NK-92 (cell line): ENCODE results near the gene CDH23.

Experiments
- DNase-seq: peaks from one replicate; lab custom pipeline; 2025; ENCODE audit not compliant: unreplicated experiment; lab: John Stamatoyannopoulos, UW

The CDH23 gene

DNA sequence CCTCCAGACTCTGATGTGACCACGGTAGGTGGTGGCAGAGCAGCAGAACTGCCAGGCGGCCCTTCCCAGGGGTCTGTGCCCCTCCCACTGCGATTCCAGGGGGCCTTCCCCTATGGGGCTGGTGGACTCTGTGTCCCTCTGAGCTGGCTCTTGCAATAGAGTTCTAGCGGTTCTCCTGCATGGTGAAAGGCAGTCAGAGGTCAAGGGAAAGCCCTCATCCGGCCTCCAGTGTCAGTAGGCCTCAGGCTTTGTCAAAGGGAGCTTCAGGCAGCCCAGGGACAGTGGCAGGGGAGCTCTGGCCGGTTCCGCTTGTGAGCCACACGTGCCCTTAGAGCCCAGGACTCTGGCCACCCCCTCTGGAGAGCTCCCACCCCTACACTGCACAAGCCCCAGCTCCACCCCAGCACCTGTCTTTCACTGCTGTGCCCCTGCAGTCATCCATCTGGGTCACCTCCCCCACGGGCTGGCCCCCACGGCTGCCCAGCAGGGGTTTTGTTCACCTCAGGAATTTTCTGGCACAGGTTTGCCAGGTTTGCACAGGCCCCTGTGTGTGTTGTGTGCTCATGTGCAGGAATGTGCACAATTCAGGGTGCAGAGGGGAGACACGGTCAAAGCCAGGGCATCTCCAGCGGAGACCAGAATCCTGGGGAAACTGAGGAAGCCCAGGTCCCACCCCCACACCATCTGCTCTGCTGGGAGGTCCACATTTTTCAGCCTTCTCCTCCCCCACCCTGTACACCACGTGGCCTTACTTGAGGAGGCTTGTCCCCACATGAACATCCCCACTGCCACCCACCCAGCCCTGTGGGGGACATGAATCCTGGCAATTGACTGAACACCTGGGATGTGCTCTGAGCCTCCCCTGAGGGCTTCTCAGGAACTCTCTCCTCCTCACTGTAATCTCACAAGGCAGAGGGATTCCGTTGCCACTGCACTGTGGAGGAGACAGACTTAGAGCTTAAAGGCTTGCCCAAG is 299.1 kb downstream of the CDH23 start:
- no peak for DNase-seq

DNA sequence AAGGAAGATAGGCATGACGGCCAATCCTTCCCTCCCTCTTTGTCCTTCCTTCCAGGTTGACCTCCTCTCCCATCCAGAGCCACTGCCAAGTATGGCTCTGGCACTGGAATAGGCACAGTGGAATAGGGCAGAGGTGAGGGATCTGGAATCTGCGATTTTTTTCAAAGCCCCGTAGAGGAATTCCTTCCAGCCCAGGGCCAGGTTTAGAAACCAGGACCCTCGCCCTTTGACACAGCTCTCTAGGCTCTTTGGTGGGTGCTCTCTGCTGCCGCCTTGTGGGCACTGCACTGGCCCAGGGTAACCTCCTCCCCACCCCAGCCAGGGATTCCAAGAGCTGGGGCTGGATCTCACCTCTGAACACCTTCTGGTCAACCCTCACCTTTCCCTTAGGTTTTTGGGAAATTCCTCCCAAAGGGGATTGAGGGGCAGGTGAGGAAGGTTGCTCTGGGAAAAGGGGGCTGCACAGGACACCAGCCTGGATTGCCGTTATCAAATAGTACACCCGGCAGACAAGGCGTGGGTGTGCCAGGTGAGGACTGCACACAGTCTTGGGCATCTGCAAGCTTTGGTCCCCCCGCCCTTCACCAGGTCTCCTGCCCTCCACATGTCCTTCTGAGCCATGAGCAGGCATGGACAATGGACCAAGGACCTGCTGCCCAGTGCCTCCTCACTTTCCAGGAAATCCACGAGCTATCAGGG is 300.1 kb downstream of the CDH23 start:
- no peak for DNase-seq

- no peak for DNase-seq
These were observed 301.4 kb downstream of the CDH23 start for GRCh38 chr10:71697938-71698709.

DNA sequence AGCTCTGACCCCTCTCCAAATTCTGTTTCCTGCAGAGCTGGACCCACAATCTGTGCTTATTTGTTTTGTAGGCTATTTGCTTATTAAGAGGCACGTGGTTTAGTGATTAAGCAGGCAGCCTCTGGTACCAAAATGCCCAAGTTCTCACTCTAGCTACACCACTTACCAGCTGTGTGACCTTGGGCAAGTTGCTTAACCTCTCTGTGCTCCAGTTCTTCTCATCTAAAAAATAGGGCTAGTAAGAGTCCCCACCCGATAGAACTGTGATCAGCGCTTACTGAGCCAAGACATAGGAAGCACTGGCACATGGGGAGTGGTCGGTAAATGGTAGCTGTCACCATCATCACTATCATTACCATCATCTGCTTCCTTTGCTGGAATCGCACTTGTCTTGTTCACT is 302.0 kb downstream of the CDH23 start:
- no peak for DNase-seq

- no peak for DNase-seq
These were observed 304.1 kb downstream of the CDH23 start for GRCh38 chr10:71700731-71701368.

DNA sequence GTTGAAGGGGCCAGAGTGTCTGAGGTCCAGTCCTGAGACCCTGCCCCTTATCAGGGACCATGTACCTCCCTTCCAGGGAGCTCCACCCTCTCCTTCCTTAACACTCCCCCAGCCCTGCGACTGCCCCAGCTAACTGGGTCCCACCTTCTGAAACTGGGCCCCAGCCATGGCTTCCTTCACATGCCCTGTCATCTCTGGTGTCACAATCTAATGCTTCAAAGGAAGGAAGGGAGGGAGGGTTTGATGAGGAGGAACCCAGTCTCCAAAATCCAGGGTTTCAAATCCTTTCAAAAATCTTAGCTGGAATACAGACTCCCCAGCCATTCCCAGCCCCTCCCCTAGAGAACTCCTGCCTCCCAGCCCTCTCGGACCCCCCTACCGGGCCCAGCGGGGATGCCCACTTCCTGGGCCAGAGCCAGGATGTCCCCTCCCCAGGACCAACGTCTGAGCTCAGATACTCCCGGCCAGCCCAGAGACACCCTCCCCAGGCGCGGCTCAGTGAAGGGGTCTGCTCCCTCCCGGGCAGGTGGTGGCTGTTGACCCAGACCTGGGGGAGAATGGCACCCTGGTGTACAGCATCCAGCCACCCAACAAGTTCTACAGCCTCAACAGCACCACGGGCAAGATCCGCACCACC is 304.9 kb downstream of the CDH23 start:
- no peak for DNase-seq

GRCh38 chr10:71703577-71703976 is 306.9 kb downstream of the CDH23 start:
- DNase-seq: no peak

DNA sequence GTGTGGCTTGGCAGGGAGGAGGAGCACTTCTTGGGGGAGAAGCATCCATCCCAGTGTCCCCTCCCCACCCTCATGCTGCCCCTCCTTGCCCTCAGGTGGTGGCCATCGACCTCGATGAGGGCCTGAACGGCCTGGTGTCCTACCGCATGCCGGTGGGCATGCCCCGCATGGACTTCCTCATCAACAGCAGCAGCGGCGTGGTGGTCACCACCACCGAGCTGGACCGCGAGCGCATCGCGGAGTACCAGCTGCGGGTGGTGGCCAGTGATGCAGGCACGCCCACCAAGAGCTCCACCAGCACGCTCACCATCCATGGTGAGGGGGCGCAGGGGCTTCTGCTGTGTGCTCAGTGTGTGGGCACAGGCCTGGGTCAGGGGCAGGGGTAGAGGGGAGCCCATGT is 308.1 kb downstream of the CDH23 start:
- DNase-seq: no peak

DNA sequence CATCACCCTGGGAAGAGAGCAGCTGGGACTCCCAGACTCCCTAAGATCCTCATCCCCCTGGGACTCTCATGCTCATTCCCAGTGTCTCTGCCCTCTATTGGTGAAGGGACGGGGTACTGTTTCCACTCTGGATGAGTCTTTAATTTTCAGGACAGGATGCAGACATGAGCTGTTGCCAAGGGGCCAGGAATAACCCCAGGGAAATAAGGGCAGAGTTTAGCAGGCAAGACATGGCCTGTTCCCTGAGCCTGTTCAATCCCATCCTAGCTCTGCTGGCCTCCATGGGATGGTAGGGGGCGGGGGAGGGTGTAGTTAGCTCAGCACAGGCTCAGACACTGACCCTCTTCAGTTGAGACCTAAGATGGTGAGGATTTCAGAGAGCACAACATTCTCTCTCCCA is 308.9 kb downstream of the CDH23 start:
- no peak for DNase-seq

GRCh38 chr10:71706216-71707121 is 309.7 kb downstream of the CDH23 start:
- DNase-seq: no peak

DNA sequence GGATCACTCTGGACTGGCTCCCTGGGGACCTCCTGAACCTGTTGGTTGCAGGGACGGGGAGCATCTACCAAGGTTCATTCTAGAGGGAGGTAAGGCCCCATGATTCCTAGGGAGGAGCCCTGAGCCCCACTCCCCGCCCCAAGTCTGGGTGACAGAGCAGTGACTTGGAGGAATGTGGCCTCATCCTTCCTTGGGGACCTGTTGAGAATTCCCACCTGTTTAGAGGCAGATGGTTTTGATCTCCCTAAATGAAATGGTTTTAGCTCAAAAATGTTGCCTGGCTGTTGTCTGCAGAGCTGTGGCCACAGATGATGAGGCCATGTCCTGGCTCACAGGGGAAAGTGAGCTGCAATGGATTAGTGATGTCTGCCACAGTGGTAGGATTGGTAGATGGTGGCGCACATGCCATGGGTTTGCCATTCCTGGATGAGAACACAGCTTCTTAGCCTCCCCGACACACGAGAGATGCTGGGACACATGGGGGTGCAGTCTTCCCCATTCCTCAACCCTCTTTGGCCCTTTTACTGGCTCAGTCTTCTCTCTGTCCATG is 310.6 kb downstream of the CDH23 start:
- no peak for DNase-seq

DNA sequence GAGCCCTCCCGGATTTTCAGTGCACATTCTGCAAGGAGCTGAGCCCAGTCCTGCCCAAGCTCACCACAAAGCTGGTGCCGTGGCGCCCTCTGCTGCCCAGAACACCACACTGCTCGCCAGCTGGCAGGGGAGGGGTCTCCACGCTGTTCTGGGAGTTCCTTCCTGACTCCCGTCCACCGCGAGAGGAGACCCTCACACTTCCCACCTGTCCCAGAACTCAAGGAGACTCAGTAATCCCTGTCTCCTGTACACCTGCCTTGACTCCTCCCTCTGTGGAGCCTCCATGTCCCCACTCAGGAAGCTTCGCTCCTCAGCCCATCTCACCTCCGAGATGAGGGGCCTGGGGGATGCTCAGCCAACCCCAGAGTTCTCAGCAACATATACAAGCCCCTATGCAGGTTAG is 311.6 kb downstream of the CDH23 start:
- no peak for DNase-seq

DNA sequence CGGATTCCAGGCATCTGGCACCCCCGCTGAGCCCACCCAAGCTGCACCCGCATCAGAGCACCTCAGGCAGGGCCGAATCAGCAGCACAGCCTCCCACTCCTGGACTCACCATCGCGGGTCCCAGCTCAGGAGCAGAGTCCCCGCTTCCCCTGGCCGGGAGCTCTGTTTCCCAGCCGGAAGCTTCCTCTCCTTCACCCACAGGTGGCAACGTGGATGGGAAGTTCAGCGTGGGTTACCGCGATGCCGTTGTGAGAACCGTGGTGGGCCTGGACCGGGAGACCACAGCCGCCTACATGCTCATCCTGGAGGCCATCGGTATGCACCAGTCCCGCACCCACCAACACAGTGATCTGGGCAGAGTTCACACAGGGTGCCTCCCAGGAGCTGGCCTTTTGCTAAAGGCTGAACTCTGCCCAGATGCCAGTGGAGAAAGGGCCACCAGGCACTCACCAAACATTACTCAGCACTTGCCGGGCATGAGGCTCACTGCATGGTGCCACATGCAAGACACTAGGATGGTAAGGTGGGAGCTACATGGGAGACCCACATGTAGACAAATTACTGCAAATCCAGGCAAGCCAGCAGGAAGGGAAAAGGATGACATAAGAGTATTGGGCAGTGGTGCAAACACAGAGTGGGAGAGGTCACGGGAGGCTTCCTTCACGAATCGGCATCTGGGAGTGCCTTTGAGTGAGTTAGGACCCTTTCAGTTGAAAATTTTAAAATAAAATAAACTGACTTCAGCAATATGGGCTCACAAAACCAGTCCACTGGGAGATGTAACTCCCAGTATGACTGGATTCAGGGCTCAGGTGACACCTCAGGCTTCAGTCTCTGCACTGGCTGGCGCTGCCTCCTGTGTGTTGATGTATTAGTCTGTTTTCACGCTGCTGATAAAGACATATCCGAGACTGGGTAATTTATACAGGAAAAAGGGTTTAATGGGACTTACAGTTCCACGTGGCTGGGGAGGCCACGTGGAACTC is 312.5 kb downstream of the CDH23 start:
- DNase-seq: no peak

GRCh38 chr10:71710519-71710918 is 313.8 kb downstream of the CDH23 start:
- no peak for DNase-seq

DNA sequence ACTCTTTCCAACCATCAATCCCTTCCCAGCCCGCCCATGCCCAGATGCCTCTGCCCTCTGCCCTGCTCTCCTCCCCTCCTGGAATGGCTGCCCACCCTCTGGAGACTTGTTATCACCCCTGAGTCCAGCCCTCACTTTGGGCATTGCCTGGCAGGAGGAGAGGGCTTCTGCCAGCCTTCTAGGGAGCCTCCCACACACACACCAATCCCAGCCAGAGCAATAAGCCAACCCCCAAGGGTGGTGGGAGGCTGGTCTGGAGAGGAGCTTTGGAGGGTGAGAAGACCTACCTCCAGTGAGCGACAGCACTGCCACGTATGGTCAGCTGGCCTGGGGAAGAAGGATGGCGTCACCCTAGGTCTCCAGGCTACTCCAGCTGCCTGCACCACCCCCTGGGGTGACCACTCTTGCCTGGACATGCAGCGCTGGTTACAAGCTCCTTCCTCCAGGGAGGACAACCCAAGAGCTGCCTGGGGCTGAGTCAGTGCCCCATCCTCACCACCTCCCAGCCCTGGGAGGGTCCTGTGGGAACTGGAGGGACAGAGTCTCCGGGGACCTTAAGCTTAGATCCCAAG is 314.4 kb downstream of the CDH23 start:
- DNase-seq: no peak

DNA sequence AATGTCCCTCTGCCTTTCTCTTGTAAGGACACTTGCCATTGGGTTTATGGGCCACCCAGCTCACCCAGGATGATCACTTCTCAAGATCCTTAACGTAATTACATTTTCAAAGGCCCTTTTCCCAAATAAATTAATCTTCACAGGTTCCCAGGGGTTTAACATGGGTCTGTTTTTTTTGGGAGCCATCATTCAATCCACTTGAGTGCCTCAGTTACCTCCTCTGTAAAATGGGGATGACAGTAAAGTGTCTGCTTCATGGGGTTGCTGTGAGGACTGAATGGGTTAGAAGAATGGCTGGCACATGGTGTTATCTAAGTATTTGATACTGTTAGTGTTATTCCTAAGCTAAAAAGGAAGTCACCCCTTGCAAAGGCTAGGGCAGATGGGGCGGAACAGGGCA is 315.4 kb downstream of the CDH23 start:
- no peak for DNase-seq

DNA sequence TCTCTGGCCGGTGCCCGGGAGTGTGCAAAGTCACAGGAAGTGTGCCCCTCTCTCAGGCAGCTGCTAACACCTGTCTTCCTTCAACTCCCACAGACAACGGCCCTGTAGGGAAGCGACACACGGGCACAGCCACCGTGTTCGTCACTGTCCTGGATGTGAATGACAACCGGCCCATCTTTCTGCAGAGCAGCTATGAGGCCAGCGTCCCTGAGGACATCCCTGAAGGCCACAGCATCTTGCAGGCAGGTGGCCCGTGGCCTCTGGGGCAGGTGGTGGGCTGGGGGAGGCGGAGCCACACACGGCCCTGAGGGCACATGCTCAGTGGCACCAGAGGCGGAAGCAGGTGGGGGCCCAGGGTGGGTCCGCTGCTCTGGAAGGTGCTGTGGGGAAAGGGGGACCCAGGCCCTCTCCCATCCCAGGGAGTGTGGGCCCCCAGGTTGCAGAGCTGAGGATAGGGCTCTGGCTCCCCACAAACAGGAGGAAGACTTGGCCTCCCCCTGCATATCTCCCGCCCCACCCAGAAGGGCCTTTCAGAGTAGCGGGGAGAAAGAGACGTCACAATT is 315.9 kb downstream of the CDH23 start:
- DNase-seq: no peak
